Inflammatory macrophage (primary cell): ENCODE results near the gene IL6R.
"Not testable (repeated sequence)": the region's sequence is repeated elsewhere in the genome, so short reads cannot be mapped to it uniquely, and the experiment has no call there.

ENCODE experiments used
- DNase-seq, 2 donors: peaks; one replicate each; pipeline ENCODE4 v3.0.0-alpha.2; 2020 to 2022

The IL6R gene

DNA sequence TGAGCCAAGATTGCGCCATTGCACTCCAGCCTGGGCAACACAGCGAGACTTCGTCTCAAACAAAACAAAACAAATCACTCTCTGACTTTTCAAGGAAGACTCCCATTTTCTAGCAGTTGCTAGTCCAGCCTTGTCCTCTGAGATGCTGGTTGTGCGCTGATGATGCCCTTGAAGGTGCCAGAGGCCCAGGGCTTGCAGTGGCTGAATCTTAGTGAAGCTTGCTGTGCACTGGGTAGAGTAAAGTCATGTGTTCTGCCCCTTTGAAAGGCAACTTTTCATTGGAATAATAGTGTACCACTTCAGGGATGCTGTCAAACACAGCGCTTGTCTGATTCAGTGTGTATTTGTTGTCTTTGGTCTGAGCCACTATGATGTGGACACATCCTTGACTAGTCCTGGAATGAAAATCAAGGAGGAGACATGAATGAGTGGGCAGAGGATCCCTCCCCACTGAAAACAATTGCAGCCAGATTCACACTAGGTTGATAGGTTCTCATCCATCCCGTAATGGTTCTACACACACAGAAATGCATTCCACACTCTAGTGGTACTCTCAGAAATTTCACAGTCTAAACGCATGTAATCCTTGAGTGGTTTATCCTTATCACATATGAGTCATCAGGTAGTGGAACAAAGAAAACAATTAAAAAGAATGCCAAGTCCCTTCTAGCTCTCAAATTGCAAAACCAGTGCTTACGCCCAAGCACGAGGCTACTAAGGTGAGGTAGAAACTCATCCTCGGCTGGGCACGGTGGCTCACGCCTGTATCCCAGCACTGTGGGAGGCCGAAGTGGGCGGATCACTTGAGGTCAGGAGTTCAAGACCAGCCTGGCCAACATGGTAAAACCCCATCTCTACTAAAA, 79.0 kb downstream of the IL6R start:
- DNase-seq: no peak

DNA sequence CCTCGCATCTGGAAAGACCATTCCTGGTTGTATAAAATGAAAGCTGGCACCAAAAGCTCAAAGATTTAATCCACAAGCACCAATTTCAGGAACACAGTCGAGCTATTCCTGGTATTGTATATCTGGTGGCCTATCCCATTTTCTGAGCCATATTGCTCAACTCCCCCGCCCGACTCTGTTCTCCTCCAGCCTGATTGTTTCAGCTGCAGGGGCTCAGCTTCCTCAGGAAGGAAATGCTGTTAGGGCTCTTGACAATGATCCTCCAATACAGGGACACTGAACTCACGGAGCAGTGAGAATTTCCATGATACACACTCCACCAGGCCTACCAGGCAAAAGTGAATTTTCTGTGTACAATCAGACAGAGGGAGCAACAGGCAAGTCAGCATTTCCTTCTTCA, 80.0 kb downstream of the IL6R start:
- peak; percentile 46 to 52 for DNase-seq

DNA sequence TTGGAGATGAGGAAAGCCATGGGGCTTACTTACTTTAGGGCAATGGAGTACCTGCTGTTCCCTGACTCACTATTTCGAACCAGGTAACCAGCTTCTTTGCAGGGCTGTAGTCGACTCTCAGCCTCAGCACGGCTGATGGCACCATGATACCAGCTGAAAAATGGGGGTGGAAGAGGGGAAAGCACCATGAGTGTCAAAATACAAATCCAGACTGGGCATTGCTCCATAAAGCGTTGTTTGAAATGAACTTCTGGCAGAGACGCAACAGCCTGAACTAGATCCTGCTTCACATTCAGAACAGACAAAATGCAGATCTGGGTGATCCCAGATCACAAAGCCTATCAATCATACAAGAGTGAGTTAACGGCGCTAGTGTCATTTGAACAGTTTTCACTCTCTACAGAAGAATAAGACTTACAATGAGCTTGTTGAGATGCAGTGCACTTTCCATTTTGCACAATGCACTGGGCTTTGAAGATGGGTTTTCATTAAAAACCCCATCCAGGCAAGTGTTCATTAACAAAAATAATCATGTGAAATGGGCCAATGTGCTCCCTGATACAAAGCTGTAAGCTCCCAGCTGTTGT, 80.9 kb downstream of the IL6R start:
- DNase-seq: no peak

DNA sequence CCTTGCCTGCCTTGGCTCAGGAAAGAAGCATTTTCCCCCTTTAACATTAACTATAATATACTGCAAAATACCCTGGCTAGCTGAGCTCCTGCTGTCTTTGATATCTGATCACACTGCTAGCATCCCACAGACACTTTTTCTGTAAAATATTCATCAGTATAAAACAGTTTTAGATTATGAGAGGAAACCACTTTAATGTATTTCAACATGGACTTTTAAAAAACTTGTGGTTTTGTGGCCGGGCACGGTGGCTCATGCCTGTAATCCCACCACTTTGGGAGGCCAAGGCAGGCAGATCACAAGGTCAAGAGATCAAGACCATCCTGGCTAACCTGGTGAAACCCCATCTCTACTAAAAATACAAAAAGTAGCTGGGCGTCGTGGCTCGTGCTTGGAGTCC, 81.6 kb downstream of the IL6R start:
- not testable (repeated sequence) for DNase-seq

DNA sequence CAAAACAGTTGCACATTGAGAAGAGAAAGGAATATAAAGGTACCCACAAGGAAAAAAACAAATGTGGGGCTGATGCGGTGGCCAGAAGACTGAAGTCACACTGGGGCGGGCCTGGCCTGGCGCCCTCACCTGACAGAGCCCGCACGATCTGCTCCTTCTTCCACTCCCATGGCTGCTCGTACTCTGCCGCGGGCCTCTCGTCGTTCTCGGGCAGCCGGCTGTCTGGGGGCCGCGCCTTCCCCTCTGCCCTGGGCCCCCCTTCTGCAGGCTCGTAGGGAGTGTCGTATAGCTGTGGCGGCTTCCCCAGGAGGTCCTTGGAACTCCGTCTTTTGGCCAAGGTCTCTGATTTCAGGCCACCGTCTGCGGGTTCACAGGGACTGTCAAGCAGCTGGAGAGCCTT, 83.8 kb downstream of the IL6R start:
- no peak for DNase-seq

DNA sequence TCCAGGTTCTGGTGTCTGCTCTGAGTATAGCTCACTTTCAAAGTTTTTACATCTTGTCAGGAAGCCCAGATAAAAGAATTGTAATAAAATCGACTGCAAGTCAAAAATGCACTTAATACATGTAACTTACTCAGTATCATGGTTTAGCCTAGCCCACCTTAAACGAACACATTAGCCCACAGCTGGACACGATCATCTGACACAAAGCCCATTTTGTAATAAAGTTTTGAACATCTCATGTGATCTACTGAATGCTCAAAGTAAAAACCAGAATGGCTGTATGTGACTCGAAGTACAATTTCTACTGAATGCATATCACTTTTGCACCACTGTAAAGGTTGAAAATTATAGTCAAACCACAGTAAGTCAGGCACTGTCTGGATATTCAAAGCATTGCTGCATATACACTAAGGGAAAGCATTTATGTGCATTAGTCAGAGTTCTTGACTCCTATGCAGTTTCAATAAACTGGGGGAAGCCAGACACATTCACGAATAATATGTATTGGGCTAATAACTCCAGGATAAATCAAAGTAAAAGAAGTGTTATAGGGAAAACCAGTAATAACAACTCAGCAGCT, 84.6 kb downstream of the IL6R start:
- DNase-seq: no peak

DNA sequence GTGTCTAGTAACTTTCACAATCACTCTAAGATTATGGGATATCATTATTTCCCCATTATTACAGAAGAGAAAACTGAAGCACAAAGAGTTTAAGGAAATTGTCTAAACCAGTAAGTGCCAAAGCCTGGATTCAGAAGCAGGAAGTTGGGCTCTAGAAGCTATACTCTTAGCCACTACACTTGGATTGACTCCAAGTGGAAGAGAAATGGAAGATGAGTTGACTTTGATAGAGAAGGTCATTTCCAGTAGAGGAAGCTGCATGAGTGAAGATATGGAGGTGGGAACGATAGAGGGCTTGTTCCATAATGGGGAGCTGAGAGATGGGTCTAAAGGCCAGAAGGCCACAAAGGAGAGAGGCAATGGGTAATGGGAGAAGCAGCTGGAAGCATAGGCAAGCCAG, 85.2 kb downstream of the IL6R start:
- DNase-seq: peak; percentile 63 to 88

DNA sequence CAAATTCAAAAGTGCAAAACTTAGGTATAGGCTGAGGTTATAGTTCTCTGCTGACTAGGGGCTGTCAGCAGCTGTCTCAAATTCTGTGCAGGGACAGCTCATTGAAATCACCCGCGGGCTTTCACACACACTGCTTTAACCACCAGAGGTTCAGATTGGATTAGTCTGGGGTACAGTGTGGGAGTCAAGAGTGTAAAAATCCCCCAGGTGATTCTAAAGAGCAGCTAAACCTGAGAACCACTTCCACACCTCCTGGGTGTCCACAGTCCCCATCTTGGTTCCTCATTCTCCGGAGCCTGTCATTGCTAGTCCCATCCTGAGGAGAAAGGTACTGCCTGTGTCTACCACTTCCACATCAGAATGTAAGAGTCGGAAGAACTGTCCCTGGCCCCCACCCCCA, 87.0 kb downstream of the IL6R start:
- DNase-seq: no peak

DNA sequence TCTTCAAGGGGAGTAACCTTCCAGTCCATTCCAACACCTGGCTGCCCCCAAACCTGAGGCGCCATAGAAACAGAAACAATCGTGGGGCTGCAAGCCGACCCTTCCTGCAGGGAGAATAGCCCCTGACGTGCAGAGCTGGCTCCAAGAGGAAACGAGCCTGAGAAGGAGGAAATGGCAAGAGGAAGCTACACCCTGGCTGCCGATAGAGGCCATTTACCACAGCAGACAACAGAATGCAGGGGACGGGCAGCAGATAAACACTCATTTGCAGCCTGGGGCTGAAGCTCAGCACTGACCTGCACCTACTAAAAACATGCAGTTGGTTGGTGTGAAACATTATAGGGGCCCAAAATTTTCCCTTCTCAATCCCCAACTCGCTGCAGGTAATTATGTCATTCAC, 88.1 kb downstream of the IL6R start:
- peak; percentile 66 to 75 for DNase-seq

DNA sequence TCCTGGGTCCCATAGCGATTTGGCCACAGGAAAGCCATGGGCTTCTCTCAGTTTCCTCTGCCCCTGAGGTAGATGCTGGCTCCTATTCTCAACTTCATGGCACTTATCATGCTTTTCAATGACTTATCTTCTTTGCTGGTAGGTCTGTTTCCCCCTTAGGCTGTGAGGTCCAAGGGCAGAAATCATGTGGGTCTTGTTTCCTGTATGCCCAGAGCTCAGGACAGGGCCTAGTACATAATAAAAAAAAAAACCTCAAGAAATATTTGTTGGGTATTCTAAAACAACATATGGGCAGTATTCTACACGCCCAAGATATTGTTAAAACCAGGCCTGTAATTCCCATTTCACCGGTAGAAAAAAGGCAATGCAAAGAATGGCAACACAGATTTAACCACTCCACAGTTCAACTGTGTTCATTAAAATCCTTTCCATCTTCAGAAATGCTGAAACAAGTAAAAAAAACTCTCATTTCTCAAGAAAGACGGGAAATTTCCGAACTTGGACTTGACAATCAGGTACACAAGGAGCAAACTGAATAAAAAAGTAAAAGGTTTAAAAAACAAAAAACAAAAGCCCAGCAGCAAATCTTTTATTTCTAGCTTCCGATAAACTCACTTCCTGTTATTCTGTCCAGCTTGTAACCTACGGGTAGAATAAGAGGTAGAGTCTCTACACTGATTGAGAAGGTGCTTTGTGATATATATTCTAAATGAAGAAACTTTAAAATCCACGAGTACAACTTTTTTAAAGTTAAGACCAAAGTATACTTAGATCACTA, 90.5 kb downstream of the IL6R start:
- no peak for DNase-seq

DNA sequence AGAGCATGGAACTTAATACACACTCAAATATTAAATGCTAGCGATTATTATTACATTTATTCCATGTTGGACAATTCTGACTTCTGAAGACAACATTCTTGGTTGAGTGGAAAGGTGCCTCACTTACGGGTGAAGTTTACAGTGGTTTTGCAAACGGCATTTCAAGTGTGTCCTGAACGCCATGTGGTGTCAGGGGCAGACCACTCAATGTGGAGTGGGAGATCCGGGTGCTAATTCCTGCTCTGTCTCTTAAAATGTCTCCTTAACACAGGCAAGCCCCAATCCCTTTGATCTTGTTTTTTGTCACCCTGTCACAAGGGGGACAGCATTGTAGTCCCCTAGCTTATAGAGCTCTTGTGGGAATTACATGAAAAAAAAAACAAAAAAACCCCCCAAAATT, 91.2 kb downstream of the IL6R start:
- no peak for DNase-seq

DNA sequence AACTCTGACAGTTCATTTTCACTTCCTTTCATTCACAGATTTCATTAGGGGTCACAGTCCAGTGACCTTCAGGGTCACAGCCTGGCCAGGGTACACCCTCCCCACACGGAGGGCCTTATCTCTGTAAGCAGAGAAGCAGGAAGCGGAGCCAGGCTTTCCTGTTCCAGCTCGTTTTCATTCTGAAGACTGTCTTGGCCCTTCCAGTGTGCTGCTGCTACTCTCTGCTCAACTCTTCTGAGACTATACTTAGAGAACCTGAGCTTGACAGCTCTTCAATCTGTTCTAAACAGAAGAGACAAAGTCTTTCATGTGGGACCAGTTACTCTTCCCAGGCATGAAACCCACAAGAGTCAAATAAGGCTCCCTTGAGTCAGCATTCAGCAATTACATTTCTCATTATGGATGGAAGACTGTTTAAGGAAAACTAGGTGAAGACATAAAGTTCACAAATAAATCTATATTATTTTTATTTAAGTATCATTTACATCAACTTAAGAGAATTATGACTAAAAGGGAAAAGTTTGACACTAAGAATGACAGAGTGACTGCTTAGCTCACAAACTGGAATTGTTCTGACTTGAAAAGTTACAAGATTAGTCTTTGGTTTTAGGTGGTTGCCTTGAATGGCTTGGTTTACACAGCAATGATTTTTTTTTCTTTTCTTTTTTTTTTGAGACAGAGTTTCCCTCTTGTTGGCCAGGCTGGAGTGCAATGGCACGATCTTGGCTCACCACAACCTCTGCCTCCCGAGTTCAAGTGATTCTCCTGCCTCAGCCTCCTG, 92.1 kb downstream of the IL6R start:
- no peak for DNase-seq

DNA sequence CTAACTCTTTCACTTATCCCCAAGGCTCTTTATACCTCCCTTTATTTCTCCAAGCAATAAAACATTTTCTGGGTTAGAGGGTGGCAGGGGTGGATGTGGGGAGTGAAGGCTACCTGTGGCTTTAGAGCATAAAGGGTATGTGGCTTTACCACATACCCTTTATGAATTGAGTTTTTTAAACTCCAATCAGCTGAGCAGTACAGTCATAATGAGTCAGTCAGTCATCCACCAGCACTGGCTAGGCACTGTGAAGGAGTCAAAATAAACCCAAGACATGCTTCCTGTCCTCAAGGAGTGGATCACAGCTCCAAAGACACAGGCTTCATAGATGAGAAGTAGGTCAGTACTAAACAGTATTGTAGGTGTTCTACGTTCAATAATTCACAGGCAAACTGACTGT, 94.3 kb downstream of the IL6R start:
- no peak for DNase-seq

DNA sequence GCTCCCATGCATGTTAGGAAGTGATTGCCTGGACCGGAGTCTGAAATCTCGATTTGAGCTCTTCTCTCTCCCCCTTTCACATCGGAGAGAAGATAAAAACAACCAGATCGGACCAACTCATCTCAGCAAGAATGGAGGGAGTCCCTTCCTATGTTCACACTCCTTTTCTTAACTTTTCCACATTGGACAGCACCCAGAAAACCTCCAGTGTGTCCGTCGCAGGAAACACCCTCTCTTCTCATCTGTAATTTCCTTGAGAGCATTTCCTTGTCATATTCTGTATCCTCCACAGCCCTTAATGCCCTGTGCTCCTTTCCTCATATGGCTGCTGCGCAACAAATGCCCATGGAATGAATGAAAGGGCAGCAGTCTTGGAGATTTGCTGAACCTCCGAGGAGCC, 95.4 kb downstream of the IL6R start:
- DNase-seq: no peak

DNA sequence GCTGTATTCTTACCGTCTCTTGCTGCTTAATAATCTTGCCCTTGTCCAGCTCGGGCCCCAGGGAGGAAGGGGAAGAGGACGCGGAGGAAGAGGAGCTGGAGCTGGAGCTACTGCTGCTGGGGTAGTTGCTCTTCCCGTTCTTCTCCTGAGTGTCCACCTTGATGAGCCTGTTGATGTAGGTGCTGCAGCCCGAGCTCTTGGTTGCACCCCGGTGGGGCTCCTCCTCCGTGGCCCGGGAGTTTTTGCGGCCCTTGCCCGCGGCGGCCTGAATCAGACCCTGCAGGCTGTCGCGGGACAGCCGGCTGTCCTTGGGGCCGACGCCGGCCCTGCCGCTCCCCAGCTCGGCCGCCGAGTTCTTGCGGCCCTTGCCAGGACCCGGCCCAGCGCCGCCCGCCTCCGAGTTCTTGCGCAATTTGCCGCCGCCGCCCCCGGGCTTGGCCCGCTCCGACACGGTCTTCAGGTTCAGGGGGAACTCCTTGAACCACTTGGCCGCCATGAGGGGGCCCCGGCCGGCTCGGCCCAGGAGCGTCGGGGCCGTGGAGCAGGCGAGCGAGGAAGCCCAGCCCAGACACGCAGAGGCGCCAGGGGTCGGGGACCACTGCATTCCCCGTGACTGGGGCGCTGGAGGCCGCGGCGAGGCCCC, 96.4 kb downstream of the IL6R start:
- no peak for DNase-seq

DNA sequence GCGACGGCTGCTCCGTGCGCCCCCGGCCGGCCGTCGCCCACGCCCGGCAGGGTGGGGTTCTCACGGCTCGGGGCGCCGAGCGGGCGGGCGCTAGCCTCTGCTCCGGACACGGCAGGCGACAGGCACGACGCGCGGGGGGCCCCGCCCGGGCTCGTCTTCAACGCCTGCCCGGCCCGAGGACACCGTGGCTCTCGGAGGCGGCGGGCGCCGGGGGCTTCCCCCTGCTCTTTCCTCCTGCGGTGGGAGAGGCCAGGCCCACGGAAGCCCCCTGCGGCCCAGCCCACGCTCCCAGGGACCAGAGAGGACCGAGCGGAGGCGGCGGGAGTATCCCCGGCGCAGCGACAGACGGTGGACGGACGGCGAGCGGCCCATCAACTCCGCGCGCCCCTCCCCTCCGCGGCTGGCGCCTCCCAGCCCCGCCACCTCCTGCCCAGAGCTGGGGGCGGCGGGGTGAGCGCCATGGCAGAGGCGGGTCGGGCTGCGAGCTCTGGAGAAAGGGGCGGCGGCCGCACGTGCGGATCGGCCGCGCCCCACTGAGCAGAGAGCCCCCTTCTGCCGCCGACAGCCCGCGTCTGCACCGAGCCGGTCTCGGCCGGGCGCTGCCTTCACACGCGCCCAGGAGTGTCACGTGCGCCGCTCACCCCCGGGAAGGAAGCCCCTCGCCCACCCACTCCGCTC, 97.1 kb downstream of the IL6R start, which contains the start of the genes SHE and TDRD10:
TSS of gene SHE (minus strand) at position 347 of the 678 bp plus-strand sequence. CDS start 386 bp downstream, outside the sequence.
TSS of gene TDRD10 (plus strand) at position 154 of the 678 bp plus-strand sequence. CDS start 4,685 bp downstream, outside the sequence.
- DNase-seq: no peak

DNA sequence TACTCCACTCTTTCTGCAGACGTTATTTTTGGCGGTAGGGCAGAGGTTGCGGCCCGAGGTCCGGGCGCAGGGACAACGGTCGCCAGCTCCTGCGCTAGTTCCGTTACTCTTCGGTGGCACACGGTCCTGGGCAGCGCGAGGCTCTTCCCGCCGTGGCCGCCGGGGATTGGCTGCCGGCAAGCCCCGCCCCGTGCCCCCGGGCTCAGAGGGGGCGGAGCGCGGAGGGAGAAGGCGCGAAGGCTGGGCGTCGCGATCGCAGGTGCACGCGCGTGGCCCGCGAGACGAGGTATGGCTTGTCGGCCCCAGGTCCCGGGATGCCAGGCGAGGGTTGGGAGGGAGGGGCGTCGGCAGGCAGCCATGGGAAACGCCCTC, 97.6 kb downstream of the IL6R start:
- no peak for DNase-seq

DNA sequence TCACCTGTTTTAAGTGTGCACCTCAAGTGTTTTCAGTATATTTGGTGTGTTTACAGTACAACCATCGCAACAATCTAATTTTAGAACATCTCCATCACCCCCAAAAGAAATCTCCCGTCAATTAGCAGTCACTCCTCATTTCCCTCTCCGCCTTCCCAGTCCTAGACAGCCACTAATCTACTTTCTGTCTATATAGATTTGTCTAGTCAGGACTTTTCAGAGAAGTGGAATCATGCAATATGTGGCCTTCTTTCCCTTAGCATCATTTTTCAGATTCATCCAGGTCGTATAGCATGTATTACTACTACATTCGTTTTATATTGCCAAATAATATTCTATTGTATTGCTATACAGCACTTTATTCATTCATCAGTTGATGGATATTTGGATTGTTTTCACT, 98.8 kb downstream of the IL6R start:
- no peak for DNase-seq

DNA sequence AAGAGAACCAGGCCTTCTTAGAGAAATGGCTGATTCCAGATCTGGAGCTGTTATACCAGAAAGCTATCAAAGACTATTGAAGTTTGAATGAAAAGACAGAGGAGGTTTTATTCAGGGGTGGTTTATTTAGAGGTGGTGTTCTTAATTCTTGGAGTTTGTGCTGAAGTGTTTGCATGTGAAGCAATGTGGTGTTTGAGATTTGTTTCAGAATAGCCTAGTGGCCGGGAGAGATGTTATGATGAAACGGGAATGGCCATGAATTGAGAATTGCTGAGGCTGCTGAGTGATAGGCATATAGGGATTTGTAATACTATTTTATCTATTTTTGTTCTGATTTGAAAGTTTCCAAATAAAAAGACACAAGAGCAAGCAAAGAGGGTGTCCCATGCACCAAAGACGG, 107.6 kb downstream of the IL6R start:
- DNase-seq: no peak

DNA sequence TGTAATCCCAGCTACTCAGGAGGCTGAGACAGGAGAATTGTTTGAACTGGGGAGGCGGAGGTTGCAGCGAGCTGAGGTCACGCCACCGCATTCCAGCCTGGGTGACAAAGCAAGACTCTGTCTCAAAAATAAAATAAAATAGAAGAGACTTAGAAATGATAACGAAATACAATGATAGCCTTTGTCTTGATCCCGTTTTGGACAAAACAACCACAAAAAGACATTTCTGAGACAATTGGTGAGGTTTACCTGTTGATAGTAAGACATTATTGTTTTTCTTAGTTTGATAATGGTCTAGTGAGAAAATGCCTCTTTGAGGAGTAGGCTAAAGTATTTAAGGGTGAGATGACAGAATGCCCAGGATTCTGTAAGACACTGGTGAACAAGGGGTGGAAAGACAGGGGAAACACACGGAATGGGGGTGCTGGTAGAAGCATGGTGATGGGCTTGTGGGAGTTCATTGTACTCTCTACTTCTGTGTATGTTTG, 109.0 kb downstream of the IL6R start:
- no peak for DNase-seq

DNA sequence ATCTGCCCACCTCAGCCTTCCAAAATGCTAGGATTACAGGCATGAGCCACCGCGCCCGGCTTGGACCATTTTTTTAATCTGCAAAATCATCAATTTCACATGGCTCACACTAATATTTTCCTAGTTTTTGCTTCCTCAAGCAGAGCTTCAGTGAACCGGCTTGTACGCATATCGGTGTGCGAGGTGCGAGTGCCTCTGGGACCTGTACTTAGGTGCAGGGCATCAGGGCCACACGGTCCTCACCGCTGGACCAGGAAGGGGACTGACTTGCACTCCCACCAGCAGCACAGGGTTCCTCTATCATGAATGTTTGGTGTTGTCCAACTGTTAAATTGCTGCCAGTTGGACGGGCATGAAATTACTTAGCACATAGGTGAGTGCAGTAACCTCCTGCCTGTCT, 112.5 kb downstream of the IL6R start:
- DNase-seq: no peak
